C4-2B (cell line): Measurements from ENCODE around the gene GAS7.

Experiments
- CTCF ChIP-seq: fragments of 450-650 bp; conservative IDR thresholded peaks from 2 replicates; pipeline ENCODE4 v1.5.1; 2017; ENCODE audit warnings: mild to moderate bottlenecking
- ZFX ChIP-seq: fragments of 450-650 bp; IDR thresholded peaks from 2 replicates; pipeline ENCODE4 v1.6.1; 2017

DNA sequence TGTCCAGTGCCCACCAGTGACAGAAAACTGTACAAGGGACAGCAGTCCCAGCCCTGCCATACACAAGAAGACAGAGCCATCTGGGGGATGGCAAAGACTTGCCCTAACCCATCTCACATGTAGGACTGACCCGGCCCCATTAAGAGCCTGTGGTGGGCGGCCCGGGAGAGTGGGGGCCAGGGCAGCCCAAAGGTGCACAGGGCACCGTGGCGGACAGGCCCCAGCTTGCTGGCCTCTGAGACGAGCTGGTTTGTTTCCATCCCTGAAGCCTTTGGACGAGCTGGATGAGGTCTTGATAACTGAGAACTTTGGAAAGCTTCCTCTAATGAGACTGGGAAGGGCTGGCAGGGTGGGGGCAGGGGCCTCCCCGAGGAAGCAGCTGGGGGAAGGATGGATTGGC, 282.3 kb downstream of the GAS7 start:
- no peak for TF ChIP-seq CTCF
- TF ChIP-seq ZFX, result no peak
